ENCODE data around the gene FANCI.

FANCI gene

GRCh38 chr15:89330119-89330518 lies 86.3 kb downstream of the FANCI start:
- H3K36me3 ChIP-seq (ENCODE audit: control insufficient read depth, insufficient read depth, low read length): peaks cover 52% of the 10 kb centered on the region
- no peak overlapping the region for H3K4me3 ChIP-seq (ENCODE audit: low read length)
- H3K27me3 ChIP-seq (ENCODE audit: control insufficient read depth, insufficient read depth, low read length): no peaks in the 10 kb centered on the region
- H3K27ac ChIP-seq (ENCODE audit: low read depth, low read length): no peak overlapping the region
- no peak overlapping the region for H3K9ac ChIP-seq (ENCODE audit: low read length)
- peaks cover 18% of the 10 kb centered on the region for H3K4me1 ChIP-seq (ENCODE audit: control insufficient read depth, insufficient read depth, low read length)

GRCh38 chr15:89330881-89331595 lies 87.3 kb downstream of the FANCI start:
- Histone ChIP-seq H3K9ac (ENCODE audit: low read length) (no peak overlapping the region), H3K27ac (ENCODE audit: low read depth, low read length) (no peak overlapping the region), H3K27me3 (ENCODE audit: control insufficient read depth, insufficient read depth, low read length) (no peaks in the 10 kb centered on the region), H3K36me3 (ENCODE audit: control insufficient read depth, insufficient read depth, low read length) (peaks cover 43% of the 10 kb centered on the region), H3K4me3 (ENCODE audit: low read length) (no peak overlapping the region), H3K4me1 (ENCODE audit: control insufficient read depth, insufficient read depth, low read length) (peaks cover 20% of the 10 kb centered on the region)

GRCh38 chr15:89332446-89332845 lies 88.7 kb downstream of the FANCI start:
- H3K36me3 ChIP-seq (ENCODE audit: control insufficient read depth, insufficient read depth, low read length): peaks cover 29% of the 10 kb centered on the region
- no peak overlapping the region for H3K4me3 ChIP-seq (ENCODE audit: low read length)
- H3K27ac ChIP-seq (ENCODE audit: low read depth, low read length): no peak overlapping the region
- H3K9ac ChIP-seq (ENCODE audit: low read length): no peak overlapping the region
- no peaks in the 10 kb centered on the region for H3K27me3 ChIP-seq (ENCODE audit: control insufficient read depth, insufficient read depth, low read length)
- peaks cover 20% of the 10 kb centered on the region for H3K4me1 ChIP-seq (ENCODE audit: control insufficient read depth, insufficient read depth, low read length)

GRCh38 chr15:89333011-89333860 lies 89.5 kb downstream of the FANCI start:
- H3K4me1 ChIP-seq (ENCODE audit: control insufficient read depth, insufficient read depth, low read length): peaks cover 20% of the 10 kb centered on the region
- no peak overlapping the region for H3K27ac ChIP-seq (ENCODE audit: low read depth, low read length)
- no peak overlapping the region for H3K9ac ChIP-seq (ENCODE audit: low read length)
- peaks cover 24% of the 10 kb centered on the region for H3K36me3 ChIP-seq (ENCODE audit: control insufficient read depth, insufficient read depth, low read length)
- no peaks in the 10 kb centered on the region for H3K27me3 ChIP-seq (ENCODE audit: control insufficient read depth, insufficient read depth, low read length)
- peak overlapping the region; percentile 79 for H3K4me3 ChIP-seq (ENCODE audit: low read length)

- Histone ChIP-seq H3K4me1 (ENCODE audit: control insufficient read depth, insufficient read depth, low read length) (peaks cover 20% of the 10 kb centered on the region), H3K4me3 (ENCODE audit: low read length) (peak overlapping the region; percentile 79), H3K27ac (ENCODE audit: low read depth, low read length) (peak overlapping the region; percentile 90), H3K9ac (ENCODE audit: low read length) (peak overlapping the region; percentile 73), H3K27me3 (ENCODE audit: control insufficient read depth, insufficient read depth, low read length) (no peaks in the 10 kb centered on the region), H3K36me3 (ENCODE audit: control insufficient read depth, insufficient read depth, low read length) (peaks cover 16% of the 10 kb centered on the region)
Measured at GRCh38 chr15:89333959-89334509, 90.3 kb downstream of the FANCI start.

- H3K4me1 ChIP-seq (ENCODE audit: control insufficient read depth, insufficient read depth, low read length): peaks cover 20% of the 10 kb centered on the region
- peaks cover 11% of the 10 kb centered on the region for H3K36me3 ChIP-seq (ENCODE audit: control insufficient read depth, insufficient read depth, low read length)
- H3K27me3 ChIP-seq (ENCODE audit: control insufficient read depth, insufficient read depth, low read length): no peaks in the 10 kb centered on the region
- H3K4me3 ChIP-seq (ENCODE audit: low read length): peak within 1 kb of the TSS; percentile 79
- peak within 1 kb of the TSS; percentile 90 for H3K27ac ChIP-seq (ENCODE audit: low read depth, low read length)
- peak within 1 kb of the TSS; percentile 73 for H3K9ac ChIP-seq (ENCODE audit: low read length)
Measured at GRCh38 chr15:89334510-89335297, 90.9 kb downstream of the FANCI start, which contains the start of gene POLG. Gene POLG, minus strand, starts transcription at chr15:89334824. Its CDS starts 1,070 bp downstream, at chr15:89333754.

GRCh38 chr15:89335298-89336041 lies 91.7 kb downstream of the FANCI start:
- H3K4me1 ChIP-seq (ENCODE audit: control insufficient read depth, insufficient read depth, low read length): peaks cover 20% of the 10 kb centered on the region
- H3K36me3 ChIP-seq (ENCODE audit: control insufficient read depth, insufficient read depth, low read length): peaks cover 11% of the 10 kb centered on the region
- no peak overlapping the region for H3K27ac ChIP-seq (ENCODE audit: low read depth, low read length)
- H3K4me3 ChIP-seq (ENCODE audit: low read length): peak overlapping the region; percentile 79
- no peaks in the 10 kb centered on the region for H3K27me3 ChIP-seq (ENCODE audit: control insufficient read depth, insufficient read depth, low read length)
- H3K9ac ChIP-seq (ENCODE audit: low read length): peak overlapping the region; percentile 56

- Histone ChIP-seq H3K27ac (ENCODE audit: low read depth, low read length) (no peak overlapping the region), H3K4me1 (ENCODE audit: control insufficient read depth, insufficient read depth, low read length) (peaks cover 8% of the 10 kb centered on the region), H3K36me3 (ENCODE audit: control insufficient read depth, insufficient read depth, low read length) (no peaks in the 10 kb centered on the region)
Measured at GRCh38 chr15:89338036-89338435, 94.3 kb downstream of the FANCI start.

GRCh38 chr15:89340573-89340972 lies 96.8 kb downstream of the FANCI start:
- H3K27ac ChIP-seq (ENCODE audit: low read depth, low read length): no peak overlapping the region
- H3K9ac ChIP-seq (ENCODE audit: low read length): no peak overlapping the region
- H3K4me3 ChIP-seq (ENCODE audit: low read length): no peak overlapping the region
- H3K36me3 ChIP-seq (ENCODE audit: control insufficient read depth, insufficient read depth, low read length): no peaks in the 10 kb centered on the region
- no peaks in the 10 kb centered on the region for H3K4me1 ChIP-seq (ENCODE audit: control insufficient read depth, insufficient read depth, low read length)
- no peaks in the 10 kb centered on the region for H3K27me3 ChIP-seq (ENCODE audit: control insufficient read depth, insufficient read depth, low read length)

More at GRCh38 chr15:89338036-89338435, 94.3 kb downstream of the FANCI start:
- Histone ChIP-seq H3K9ac (ENCODE audit: low read length) (no peak overlapping the region), H3K4me3 (ENCODE audit: low read length) (no peak overlapping the region), H3K27me3 (ENCODE audit: control insufficient read depth, insufficient read depth, low read length) (no peaks in the 10 kb centered on the region)

GRCh38 chr15:89341316-89342005 lies 97.7 kb downstream of the FANCI start:
- H3K27ac ChIP-seq (ENCODE audit: low read depth, low read length): no peak overlapping the region
- H3K4me1 ChIP-seq (ENCODE audit: control insufficient read depth, insufficient read depth, low read length): no peaks in the 10 kb centered on the region
- no peaks in the 10 kb centered on the region for H3K36me3 ChIP-seq (ENCODE audit: control insufficient read depth, insufficient read depth, low read length)
- no peak overlapping the region for H3K4me3 ChIP-seq (ENCODE audit: low read length)
- no peaks in the 10 kb centered on the region for H3K27me3 ChIP-seq (ENCODE audit: control insufficient read depth, insufficient read depth, low read length)
- H3K9ac ChIP-seq (ENCODE audit: low read length): no peak overlapping the region

- H3K9ac ChIP-seq (ENCODE audit: low read length): no peak overlapping the region
- H3K36me3 ChIP-seq (ENCODE audit: control insufficient read depth, insufficient read depth, low read length): no peaks in the 10 kb centered on the region
- no peaks in the 10 kb centered on the region for H3K4me1 ChIP-seq (ENCODE audit: control insufficient read depth, insufficient read depth, low read length)
- no peak overlapping the region for H3K27ac ChIP-seq (ENCODE audit: low read depth, low read length)
- no peak overlapping the region for H3K4me3 ChIP-seq (ENCODE audit: low read length)
- no peaks in the 10 kb centered on the region for H3K27me3 ChIP-seq (ENCODE audit: control insufficient read depth, insufficient read depth, low read length)
Measured at GRCh38 chr15:89342840-89343239, 99.1 kb downstream of the FANCI start.

All from rectal smooth muscle tissue (tissue), 1 donor.